ENCODE data around the gene PIK3C3. TPM values are rescaled to one million over a fixed set of nuclear protein-coding genes. Genes with fewer than 3 reads are reported as not detected.

Gene PIK3C3
- total RNA-seq, 6 experiments from 2014 or later, result 15.2 to 27.2 (median 19.6) TPM

- ATAC-seq (no peak), DNase-seq (no peak)
- H3K27me3 ChIP-seq, result no peaks in the 10 kb centered on the region
- H3K9me3 ChIP-seq, result no peaks in the 10 kb centered on the region
- H3K4me3 ChIP-seq, result no peak overlapping the region
- H3K4me1 ChIP-seq, result no peaks in the 10 kb centered on the region
- H3K27ac ChIP-seq, result no peak overlapping the region
- intact Hi-C loops (cut with DNase I), result no loop called here
- no peaks in the 10 kb centered on the region for H3K36me3 ChIP-seq
- 74% methylated on average over 7 of the region's 7 CpGs for WGBS (ENCODE audit: insufficient coverage, low coverage, low lambda C conversion rate, missing lambda C conversion rate)
- TF ChIP-seq CTCF (IDR thresholded peaks at IDR 0.05), result no peak
Measured at GRCh38 chr18:41921770-41922169, 33.3 kb upstream of the PIK3C3 start.

DNA sequence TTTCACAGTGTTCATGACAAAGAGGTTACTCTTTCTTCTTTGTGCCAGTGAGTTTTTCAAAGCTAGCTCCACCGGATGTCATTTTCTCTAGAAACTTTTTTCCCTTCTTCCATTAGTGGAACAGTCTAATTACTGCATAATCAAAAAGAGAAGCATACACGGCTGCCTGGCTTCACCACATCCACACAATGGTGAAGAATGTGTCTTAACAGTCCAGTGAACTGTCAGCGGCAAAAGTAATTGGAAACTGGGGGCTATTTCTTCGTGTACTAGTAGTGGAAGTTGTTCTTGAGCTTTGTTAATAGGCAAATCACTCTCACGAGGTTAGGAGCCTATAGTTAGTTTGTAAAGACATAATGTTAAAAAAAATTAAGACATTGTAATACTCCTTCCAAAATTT lies 32.9 kb upstream of the PIK3C3 start:
- intact Hi-C loops (cut with DNase I), result no loop called here
- no peak for DNase-seq
- no peaks in the 10 kb centered on the region for H3K36me3 ChIP-seq
- H3K9me3 ChIP-seq, result no peaks in the 10 kb centered on the region
- no peak overlapping the region for H3K27ac ChIP-seq
- no peaks in the 10 kb centered on the region for H3K27me3 ChIP-seq
- no peaks in the 10 kb centered on the region for H3K4me1 ChIP-seq
- no peak for TF ChIP-seq POLR2A (IDR thresholded peaks at IDR 0.05)
- TF ChIP-seq CTCF (IDR thresholded peaks at IDR 0.05), result no peak
- 56% methylated on average over 5 of the region's 5 CpGs for WGBS (ENCODE audit: insufficient coverage, low coverage, low lambda C conversion rate, missing lambda C conversion rate)
- no peak for ATAC-seq
- H3K4me3 ChIP-seq, result no peak overlapping the region

GRCh38 chr18:41922841-41923240 lies 32.2 kb upstream of the PIK3C3 start:
- H3K4me1 ChIP-seq, result no peaks in the 10 kb centered on the region
- H3K4me3 ChIP-seq, result no peak overlapping the region
- TF ChIP-seq POLR2A (IDR thresholded peaks at IDR 0.05) (no peak), CTCF (IDR thresholded peaks at IDR 0.05) (no peak)
- H3K27ac ChIP-seq, result no peak overlapping the region
- ATAC-seq, result no peak
- no peak for DNase-seq
- no peaks in the 10 kb centered on the region for H3K36me3 ChIP-seq
- intact Hi-C loops (cut with DNase I), result no loop called here
- H3K27me3 ChIP-seq, result no peaks in the 10 kb centered on the region
- H3K9me3 ChIP-seq, result no peaks in the 10 kb centered on the region
- 63% methylated on average over 1 of the region's 1 CpG for WGBS (ENCODE audit: insufficient coverage, low coverage, low lambda C conversion rate, missing lambda C conversion rate)

GRCh38 chr18:41923446-41923845 lies 31.6 kb upstream of the PIK3C3 start:
- Histone ChIP-seq H3K27me3 (no peaks in the 10 kb centered on the region), H3K36me3 (no peaks in the 10 kb centered on the region), H3K4me3 (no peak overlapping the region), H3K4me1 (no peaks in the 10 kb centered on the region), H3K9me3 (no peaks in the 10 kb centered on the region), H3K27ac (no peak overlapping the region)
- intact Hi-C loops (cut with DNase I), result no loop called here
- TF ChIP-seq CTCF (IDR thresholded peaks at IDR 0.05) (no peak), POLR2A (IDR thresholded peaks at IDR 0.05) (no peak)
- no peak for DNase-seq
- ATAC-seq, result no peak

DNA sequence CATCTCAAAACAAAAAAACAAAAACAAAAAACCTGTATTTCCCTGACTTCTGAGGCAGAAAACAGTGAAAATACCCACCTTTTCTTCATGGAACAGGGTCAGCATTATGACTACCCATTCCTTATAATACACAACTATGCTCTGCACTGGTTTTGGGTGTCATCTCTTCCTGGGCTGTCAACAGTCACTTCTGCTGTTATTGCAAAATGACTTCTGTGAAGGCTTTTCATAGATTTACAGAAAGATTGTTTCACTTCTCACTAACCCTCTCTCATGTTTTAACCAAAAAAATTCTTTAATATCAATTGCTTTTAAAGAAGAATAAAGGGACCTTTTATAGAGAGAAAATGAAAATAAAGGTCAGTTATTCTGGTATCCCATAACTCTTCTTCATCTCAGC lies 26.5 kb upstream of the PIK3C3 start:
- no peaks in the 10 kb centered on the region for H3K27me3 ChIP-seq
- no peak for DNase-seq
- intact Hi-C loops (cut with DNase I), result no loop called here
- H3K27ac ChIP-seq, result no peak overlapping the region
- no peaks in the 10 kb centered on the region for H3K4me1 ChIP-seq
- H3K4me3 ChIP-seq, result no peak overlapping the region
- H3K36me3 ChIP-seq, result no peaks in the 10 kb centered on the region
- H3K9me3 ChIP-seq, result no peaks in the 10 kb centered on the region
- TF ChIP-seq POLR2A (IDR thresholded peaks at IDR 0.05) (no peak), CTCF (IDR thresholded peaks at IDR 0.05) (no peak)
- ATAC-seq, result no peak

All from right lobe of liver (tissue), 6 donors.